K562 (cell line): ENCODE measurements around the gene TFRC. TPM values are rescaled to one million over a fixed set of nuclear protein-coding genes. Genes with fewer than 3 reads are reported as not detected.
A peak's percentile ranks its signal among the peaks of the same experiment; 100 is the strongest.

ENCODE experiments used
- ATAC-seq: fragments of 200-7000 bp; cut with Tn5 transposase; 3 replicates; pipeline ENCODE4 v1.9.1; 2020; ENCODE audit warnings: moderate library complexity
- BruUV-seq: library from RNA; stranded (reverse); fragments of 400-500 nt; replicated peaks from 2 replicates; lab custom pipeline; 2021; lab: Mats Ljungman, UMichigan
- CTCF ChIA-PET: fragments of 300-600 bp; formaldehyde crosslinking; extraction: SDS; loops from one replicate; lab custom pipeline; 2021; ENCODE audit warnings: low intra/inter-chr PET ratio; lab: Yijun Ruan, JAX
- POLR2A ChIA-PET: fragments of 300-600, 350-650 bp; sonication (Branson Sonifier 250); formaldehyde crosslinking; extraction: SDS; loops from one replicate; lab custom pipeline; 2021; ENCODE audit warnings: antibody characterized with exemption, inconsistent platforms; lab: Yijun Ruan, JAX
- DNase-seq, 4 experiments: peaks; one replicate each; pipeline versions ENCODE4 v3.0.0 to v3.0.0-alpha.2; 2011 to 2018; ENCODE audit warnings: low spot score in 3 of 4, mixed read lengths in 3 of 4; ENCODE audit errors: extremely low read depth in 1 of 4
- FAIRE-seq: peaks from 2 replicates; lab custom pipeline; 2011; peaks lifted over from hg19 to GRCh38; lab: Jason Lieb, UNC
- H2AFZ ChIP-seq: 2 replicates; pipeline ENCODE4 v1.6.0; 2011; ENCODE audit warnings: low read depth, low read length, control low read depth, inconsistent platforms
- H3K27ac ChIP-seq: fragments of 200-600 bp; 3 replicates; pipeline ENCODE4 v1.8.0; 2011; ENCODE audit warnings: low read depth, mild to moderate bottlenecking, control low read depth, inconsistent platforms, low read length, moderate library complexity, mixed read lengths; ENCODE audit errors: extremely low read depth
- H3K27me3 ChIP-seq, 2 experiments: fragments of 300-600 bp in 1 of 2; 2 replicates in 1 of 2; 3 replicates in 1 of 2; pipeline versions ENCODE4 v1.6.0 to v1.8.0; 2011; ENCODE audit warnings: inconsistent platforms in 2 of 2, low read length in 2 of 2, mild to moderate bottlenecking in 1 of 2, mixed read lengths in 1 of 2, moderate library complexity in 1 of 2; ENCODE audit not compliant: control insufficient read depth in 2 of 2, insufficient read depth in 2 of 2
- H3K36me3 ChIP-seq: fragments of 300-600 bp; 3 replicates; pipeline ENCODE4 v1.8.0; 2011; ENCODE audit warnings: mild to moderate bottlenecking, low read length, inconsistent platforms; ENCODE audit not compliant: control insufficient read depth, insufficient read depth
- H3K4me1 ChIP-seq, 2 experiments: fragments of 200-600 bp in 1 of 2; replicated peaks in 1 of 2; 2 replicates in 1 of 2; 3 replicates in 1 of 2; pipeline versions ENCODE4 v1.5.1 to v1.8.0; 2011; ENCODE audit warnings: inconsistent platforms in 2 of 2, low read length in 2 of 2, mild to moderate bottlenecking in 1 of 2, mixed read lengths in 1 of 2, moderate library complexity in 1 of 2; ENCODE audit not compliant: control insufficient read depth in 2 of 2, insufficient read depth in 2 of 2
- H3K4me2 ChIP-seq: 2 replicates; pipeline ENCODE4 v1.6.1; 2011; ENCODE audit warnings: low read length, control low read depth, inconsistent platforms, mixed read lengths; ENCODE audit not compliant: insufficient read depth
- H3K4me3 ChIP-seq: fragments of 200-600 bp; sonication (generic), shearing (Covaris generic); 2 replicates; pipeline ENCODE4 v1.5.1; 2016; ENCODE audit warnings: control low read depth, inconsistent platforms
- H3K79me2 ChIP-seq: fragments of 200-600 bp; 3 replicates; pipeline ENCODE4 v1.8.0; 2011; ENCODE audit warnings: low read length, inconsistent platforms; ENCODE audit not compliant: control insufficient read depth, insufficient read depth
- H3K9ac ChIP-seq, 2 experiments: 2 replicates each; pipeline versions ENCODE4 v1.6.0 to v1.6.1; 2011; ENCODE audit warnings: low read depth in 2 of 2, low read length in 2 of 2, control low read depth in 1 of 2, inconsistent platforms in 1 of 2, mild to moderate bottlenecking in 1 of 2, mixed read lengths in 1 of 2; ENCODE audit not compliant: insufficient read depth in 1 of 2
- H3K9me1 ChIP-seq: one replicate; pipeline ENCODE4 v1.6.0; 2011; ENCODE audit warnings: inconsistent platforms, mild to moderate bottlenecking, low read length, moderate library complexity; ENCODE audit not compliant: control insufficient read depth, insufficient read depth
- H3K9me3 ChIP-seq: replicated peaks from 2 replicates; pipeline ENCODE4 v1.5.1; 2011; ENCODE audit warnings: low read depth, low read length, inconsistent platforms; ENCODE audit not compliant: control insufficient read depth, insufficient read depth
- H4K20me1 ChIP-seq: replicated peaks from 2 replicates; pipeline ENCODE4 v1.6.1; 2011; ENCODE audit warnings: low read length, inconsistent platforms, mixed read lengths; ENCODE audit not compliant: control insufficient read depth, insufficient read depth
- KHSRP ChIP-seq: fragments of 450-650 bp; IDR thresholded peaks from 2 replicates; pipeline ENCODE4 v1.6.1; 2017
- NCOA2 ChIP-seq, 2 experiments: fragments of 450-650 bp; IDR thresholded peaks; 2 replicates each; pipeline ENCODE4 v1.6.1; 2018; ENCODE audit warnings: mild to moderate bottlenecking in 2 of 2, moderate library complexity in 1 of 2; ENCODE audit not compliant: partially characterized antibody in 2 of 2
- RBM22 ChIP-seq: fragments of 200-400 bp; formaldehyde crosslinking; IDR thresholded peaks from 2 replicates; pipeline ENCODE4 v1.6.1; 2018; ENCODE audit warnings: low read length, low read depth; ENCODE audit not compliant: poor library complexity, severe bottlenecking
- ZBED1 ChIP-seq: IDR thresholded peaks from 2 replicates; pipeline ENCODE4 v1.6.1; 2014
- ZFX ChIP-seq: sonication (generic); formaldehyde crosslinking; IDR thresholded peaks from 2 replicates; pipeline ENCODE4 v1.8.0; 2022; ENCODE audit warnings: mild to moderate bottlenecking, missing genetic modification reagents, moderate library complexity
- WGBS: fragments of 100-300 bp; shearing (Covaris generic); methylation state at CpG from one replicate; pipeline ENCODE4 v1.1.6; 2016; ENCODE audit warnings: low coverage, mixed read lengths; ENCODE audit not compliant: insufficient coverage; ENCODE audit errors: missing lambda C conversion rate; 5-methylcytosine and 5-hydroxymethylcytosine counted together
- in situ Hi-C: fragments of 300-500 bp; cut with MboI; formaldehyde crosslinking; loops from 4 replicates; pipeline ENCODE4 v1.15.0; 2018; ENCODE audit warnings: inconsistent platforms, mixed read lengths
- intact Hi-C: fragments of 100-400 bp; cut with micrococcal nuclease; formaldehyde crosslinking; loops from 2 replicates; pipeline ENCODE4 v1.14.2; 2022
- polyA plus RNA-seq, 8 experiments: library from polyadenylated mRNA; depleted of rRNA in 4 of 8; stranded (reverse) in 5 of 8; unstranded in 3 of 8; fragments of >200 nt; fragmentation: Nextera tagmentation in 2 of 8; fragmentation: Illumina TruSeq in 1 of 8; extraction: Ambion mirVana in 2 of 8; extraction: Trizol in 1 of 8; gene quantifications; 2 replicates each; pipeline versions ENCODE4 v1.2.1 to v1.2.3, GENCODE V29; 2011 to 2014; ENCODE audit warnings: inconsistent platforms in 1 of 8, missing spikeins in 1 of 8
- total RNA-seq, 7 experiments: library from RNA; depleted of rRNA in 6 of 7; stranded (reverse); fragments of >200 nt in 6 of 7; fragmentation: Illumina TruSeq in 2 of 7; extraction: Trizol in 2 of 7; gene quantifications; 2 replicates each; pipeline versions ENCODE4 v1.2.1 to v1.2.3, GENCODE V29; 2011 to 2021; ENCODE audit warnings: low replicate concordance in 1 of 7
- TF ChIP-seq, protein P1 (sequence below): fragments of 250-450 bp; sonication (Bioruptor Pico); IDR thresholded peaks from 2 replicates; pipeline ENCODE4 v1.9.0; 2021; ENCODE audit warnings: mild to moderate bottlenecking
- TF ChIP-seq, protein P2 (sequence below): fragments of 450-650 bp; formaldehyde crosslinking; IDR thresholded peaks from 2 replicates; pipeline ENCODE4 v1.4.0; 2022; ENCODE audit warnings: missing genetic modification characterization

The TFRC gene
- total and polyA plus RNA-seq, 9 of the 15 experiments (the other 6 are each of a cell fraction or from before 2014, with no cell fraction given): 149 to 679 (median 332) TPM

DNA sequence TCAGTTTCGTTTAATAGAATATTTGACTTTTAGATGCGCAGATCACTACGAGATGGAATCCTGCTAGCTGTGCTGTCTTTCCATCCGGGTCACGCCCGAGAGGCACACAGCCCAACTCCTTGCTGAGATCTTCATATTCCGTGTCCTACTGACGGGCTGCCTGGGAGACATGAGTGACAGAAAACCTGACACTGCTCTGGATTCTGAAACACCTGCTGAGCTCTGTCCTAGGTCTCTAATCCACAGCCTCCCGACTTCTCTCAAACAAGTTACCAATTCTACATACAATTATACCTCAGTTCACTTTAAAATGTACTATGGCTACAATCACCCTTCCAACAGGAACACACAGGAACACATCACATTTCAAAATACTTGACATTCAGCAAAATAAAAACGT, 27.2 kb downstream of the TFRC start:
- intact Hi-C loops (no loop called here), in situ Hi-C loops (no loop called here)
- H3K4me2 ChIP-seq: no peak overlapping the region
- no peak overlapping the region for H3K4me3 ChIP-seq
- H3K79me2 ChIP-seq: peaks cover 33% of the 10 kb centered on the region
- no peaks in the 10 kb centered on the region for H3K27me3 ChIP-seq
- no peak for DNase-seq
- no peaks in the 10 kb centered on the region for H3K9me3 ChIP-seq
- WGBS: 86% methylated on average over 10 of the region's 10 CpGs
- ChIA-PET POLR2A (interaction anchor here (0.6 to 2.3 kb wide), 7 partner anchors 10 to 140 kb away, joined by 3 to 11 read pairs (median 5); no protein-coding TSS in a partner anchor), CTCF (no interaction called here)
- H4K20me1 ChIP-seq: peaks cover 47% of the 10 kb centered on the region
- no peaks in the 10 kb centered on the region for H3K9me1 ChIP-seq
- no peak overlapping the region; a peak in 1 of 4 replicates for H3K9ac ChIP-seq
- peaks cover 98% of the 10 kb centered on the region for H3K36me3 ChIP-seq
- FAIRE-seq: no peak
- no peaks in the 10 kb centered on the region; a peak in 1 of 5 replicates for H3K4me1 ChIP-seq
- no peak for ATAC-seq
- no peak overlapping the region for H2AFZ ChIP-seq
- H3K27ac ChIP-seq: peak overlapping the region; percentile 63; the same call in 1 of the 3 replicates
- no TSS peak for BruUV-seq
- TF ChIP-seq ZFX (no peak), KHSRP (peak; percentile 55; the same call in 1 of the 2 replicates), NCOA2 (IDR thresholded peaks at IDR 0.05; ENCODE audit: partially characterized antibody in 2 of 2) (no peak), ZBED1 (0 out of 2 replicates have a peak, but pooled peaks have one; percentile 53), RBM22 (peak; percentile 11)
- TF ChIP-seq, protein P1, sequence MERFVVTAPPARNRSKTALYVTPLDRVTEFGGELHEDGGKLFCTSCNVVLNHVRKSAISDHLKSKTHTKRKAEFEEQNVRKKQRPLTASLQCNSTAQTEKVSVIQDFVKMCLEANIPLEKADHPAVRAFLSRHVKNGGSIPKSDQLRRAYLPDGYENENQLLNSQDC: 0 out of 2 replicates have a peak, but pooled peaks have one; percentile 1
- TF ChIP-seq, protein P2, sequence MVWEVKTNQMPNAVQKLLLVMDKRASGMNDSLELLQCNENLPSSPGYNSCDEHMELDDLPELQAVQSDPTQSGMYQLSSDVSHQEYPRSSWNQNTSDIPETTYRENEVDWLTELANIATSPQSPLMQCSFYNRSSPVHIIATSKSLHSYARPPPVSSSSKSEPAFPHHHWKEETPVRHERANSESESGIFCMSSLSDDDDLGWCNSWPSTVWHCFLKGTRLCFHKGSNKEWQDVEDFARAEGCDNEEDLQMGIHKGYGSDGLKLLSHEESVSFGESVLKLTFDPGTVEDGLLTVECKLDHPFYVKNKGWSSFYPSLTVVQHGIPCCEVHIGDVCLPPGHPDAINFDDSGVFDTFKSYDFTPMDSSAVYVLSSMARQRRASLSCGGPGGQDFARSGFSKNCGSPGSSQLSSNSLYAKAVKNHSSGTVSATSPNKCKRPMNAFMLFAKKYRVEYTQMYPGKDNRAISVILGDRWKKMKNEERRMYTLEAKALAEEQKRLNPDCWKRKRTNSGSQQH (CRISPR knock-in tag): 0 out of 2 replicates have a peak, but pooled peaks have one; percentile 27
